H1 (cell line): Measurements from ENCODE around the gene GLB1L3. TPM values are rescaled to one million over a fixed set of nuclear protein-coding genes. Genes with fewer than 3 reads are reported as not detected.
"Not testable (repeated sequence)": the region's sequence is repeated elsewhere in the genome, so short reads cannot be mapped to it uniquely, and the experiment has no call there.

Experiments
- CTCF ChIA-PET: fragments of 300-600 bp; sonication (Branson Sonifier 250); formaldehyde crosslinking; loops from one replicate; lab custom pipeline; 2021; ENCODE audit not compliant: partially characterized antibody; lab: Charles Lee
- POLR2A ChIA-PET: fragments of 300-600 bp; sonication (Branson Sonifier 250); formaldehyde crosslinking; loops from one replicate; lab custom pipeline; 2021; ENCODE audit warnings: inconsistent platforms; ENCODE audit not compliant: partially characterized antibody; lab: Charles Lee
- DNase-seq, 2 experiments: peaks; one replicate each; pipeline versions ENCODE4 v3.0.0 to v3.0.0-alpha.2; 2010 to 2022; ENCODE audit warnings: low spot score in 2 of 2, low read depth in 1 of 2, mixed read lengths in 1 of 2
- FAIRE-seq: peaks from 2 replicates; lab custom pipeline; 2011; peaks lifted over from hg19 to GRCh38; lab: Jason Lieb, UNC
- H2AFZ ChIP-seq: 2 replicates; pipeline ENCODE4 v1.8.1; 2012; ENCODE audit warnings: low read length, inconsistent platforms
- H2AK5ac ChIP-seq: 2 replicates; pipeline ENCODE4 v1.6.1; 2013; ENCODE audit warnings: low read depth, low read length
- H2BK120ac ChIP-seq: replicated peaks from 2 replicates; pipeline ENCODE3; 2013; ENCODE audit warnings: low read depth, low read length, inconsistent platforms
- H2BK12ac ChIP-seq: 2 replicates; pipeline ENCODE4 v1.6.1; 2013; ENCODE audit warnings: low read depth, low read length
- H2BK15ac ChIP-seq: 2 replicates; pipeline ENCODE4 v1.6.1; 2013; ENCODE audit warnings: low read length
- H2BK20ac ChIP-seq: 2 replicates; pipeline ENCODE4 v1.6.1; 2013; ENCODE audit warnings: low read length
- H2BK5ac ChIP-seq: 2 replicates; pipeline ENCODE4 v1.6.1; 2013; ENCODE audit warnings: low read depth, low read length
- H3K14ac ChIP-seq: 2 replicates; pipeline ENCODE4 v1.6.1; 2013; ENCODE audit warnings: inconsistent platforms; ENCODE audit not compliant: insufficient read length
- H3K18ac ChIP-seq: 2 replicates; pipeline ENCODE4 v1.6.1; 2013; ENCODE audit warnings: low read length; ENCODE audit errors: extremely low read depth
- H3K23ac ChIP-seq: 2 replicates; pipeline ENCODE4 v1.6.1; 2013; ENCODE audit warnings: inconsistent platforms; ENCODE audit not compliant: insufficient read length
- H3K23me2 ChIP-seq: 2 replicates; pipeline ENCODE4 v1.6.1; 2013; ENCODE audit warnings: low read depth, low read length
- H3K27ac ChIP-seq: 2 replicates; pipeline ENCODE4 v1.6.1; 2011; ENCODE audit warnings: low read depth, low read length, inconsistent platforms
- H3K27me3 ChIP-seq, 4 experiments: replicated peaks in 1 of 4; 1 replicate in 1 of 4; 2 replicates in 3 of 4; pipeline versions ENCODE4 v1.6.1 to v1.8.1; 2011 to 2013; ENCODE audit warnings: low read length in 3 of 4, mild to moderate bottlenecking in 3 of 4, inconsistent platforms in 2 of 4, mixed read lengths in 2 of 4, moderate library complexity in 1 of 4; ENCODE audit not compliant: control insufficient read depth in 3 of 4, insufficient read depth in 3 of 4; ENCODE audit errors: extremely low read depth in 1 of 4
- H3K36me3 ChIP-seq, 4 experiments: 2 replicates each; pipeline versions ENCODE4 v1.6.1 to v1.8.1; 2011 to 2013; ENCODE audit warnings: mild to moderate bottlenecking in 4 of 4, low read length in 3 of 4, moderate library complexity in 2 of 4, control low read depth in 1 of 4, inconsistent platforms in 1 of 4; ENCODE audit not compliant: insufficient read depth in 4 of 4, control insufficient read depth in 2 of 4
- H3K4ac ChIP-seq: replicated peaks from 2 replicates; pipeline ENCODE3; 2013; ENCODE audit warnings: low read length, low read depth, mixed read lengths, inconsistent platforms; ENCODE audit not compliant: insufficient read length
- H3K4me1 ChIP-seq, 4 experiments: replicated peaks in 1 of 4; 1 replicate in 1 of 4; 2 replicates in 3 of 4; pipeline versions ENCODE4 v1.6.1 to v1.8.1; 2011 to 2013; ENCODE audit warnings: low read length in 3 of 4, inconsistent platforms in 2 of 4, mixed read lengths in 1 of 4; ENCODE audit not compliant: insufficient read depth in 4 of 4, control insufficient read depth in 3 of 4
- H3K4me2 ChIP-seq, 2 experiments: 2 replicates each; pipeline versions ENCODE4 v1.6.1 to v1.8.1; 2011 to 2013; ENCODE audit warnings: low read depth in 2 of 2, low read length in 2 of 2, control low read depth in 1 of 2, inconsistent platforms in 1 of 2, mild to moderate bottlenecking in 1 of 2; ENCODE audit not compliant: insufficient read depth in 1 of 2
- H3K4me3 ChIP-seq, 4 experiments: fragments of 200-600, 300-600 bp in 1 of 4; sonication (generic), shearing (Covaris generic), sonication (Bioruptor Twin) in 1 of 4; 2 replicates each; pipeline versions ENCODE4 v1.5.1 to v1.8.1; 2011 to 2016; ENCODE audit warnings: low read length in 4 of 4, low read depth in 3 of 4, control low read depth in 2 of 4, inconsistent platforms in 2 of 4, mild to moderate bottlenecking in 2 of 4, mixed read lengths in 1 of 4, moderate library complexity in 1 of 4; ENCODE audit not compliant: insufficient read depth in 2 of 4; ENCODE audit errors: extremely low read depth in 1 of 4
- H3K56ac ChIP-seq: replicated peaks from 2 replicates; pipeline ENCODE3; 2013; ENCODE audit warnings: low read depth, mild to moderate bottlenecking, mixed read lengths, low read length, inconsistent platforms; ENCODE audit not compliant: insufficient read length
- H3K79me1 ChIP-seq: 2 replicates; pipeline ENCODE4 v1.6.1; 2013; ENCODE audit warnings: low read depth, low read length, control low read depth
- H3K79me2 ChIP-seq, 2 experiments: 2 replicates each; pipeline versions ENCODE4 v1.6.1 to v1.8.1; 2012 to 2013; ENCODE audit warnings: low read length in 2 of 2, mild to moderate bottlenecking in 2 of 2, inconsistent platforms in 1 of 2; ENCODE audit not compliant: insufficient read depth in 2 of 2, control insufficient read depth in 1 of 2
- H3K9ac ChIP-seq, 4 experiments: replicated peaks in 1 of 4; 1 replicate in 1 of 4; 2 replicates in 3 of 4; pipeline versions ENCODE4 v1.6.1 to v1.8.1; 2011 to 2013; ENCODE audit warnings: low read depth in 3 of 4, low read length in 3 of 4, control low read depth in 2 of 4, mild to moderate bottlenecking in 2 of 4, moderate library complexity in 2 of 4, inconsistent platforms in 1 of 4; ENCODE audit errors: extremely low read depth in 1 of 4
- H3K9me3 ChIP-seq, 2 experiments: 2 replicates each; pipeline versions ENCODE4 v1.6.1 to v1.8.1; 2012 to 2013; ENCODE audit warnings: mild to moderate bottlenecking in 2 of 2, moderate library complexity in 2 of 2, control low read depth in 1 of 2, inconsistent platforms in 1 of 2, low read depth in 1 of 2, low read length in 1 of 2, mixed read lengths in 1 of 2; ENCODE audit not compliant: insufficient read depth in 2 of 2
- H4K20me1 ChIP-seq, 2 experiments: replicated peaks in 1 of 2; 2 replicates each; pipeline versions ENCODE3 to v1.8.1; 2011 to 2013; ENCODE audit warnings: inconsistent platforms in 2 of 2, low read length in 2 of 2, mild to moderate bottlenecking in 1 of 2; ENCODE audit not compliant: insufficient read depth in 2 of 2, control insufficient read depth in 1 of 2
- H4K5ac ChIP-seq: 2 replicates; pipeline ENCODE4 v1.6.1; 2013; ENCODE audit warnings: low read length, low read depth, mixed read lengths, inconsistent platforms; ENCODE audit not compliant: insufficient read length
- H4K8ac ChIP-seq: 2 replicates; pipeline ENCODE4 v1.8.0; 2013; ENCODE audit warnings: mild to moderate bottlenecking, moderate library complexity, low read length, inconsistent platforms; ENCODE audit not compliant: insufficient read depth; ENCODE audit errors: extremely low read depth
- H4K91ac ChIP-seq: replicated peaks from 2 replicates; pipeline ENCODE3; 2013; ENCODE audit warnings: low read length, mixed read lengths, inconsistent platforms; ENCODE audit not compliant: insufficient read length
- POLR2A ChIP-seq, 2 experiments: IDR thresholded peaks; 1 replicate in 1 of 2; 2 replicates in 1 of 2; pipeline ENCODE4 v1.6.1; 2011; ENCODE audit warnings: low read depth in 2 of 2, low read length in 2 of 2, mild to moderate bottlenecking in 2 of 2; ENCODE audit errors: control extremely low read depth in 1 of 2
- WGBS, 2 experiments: shearing (Covaris generic) in 1 of 2; methylation state at CpG; one replicate each; pipeline versions ENCODE4 v1.1.6 to v1.1.7; 2013 to 2015; ENCODE audit warnings: low lambda C conversion rate in 2 of 2, mixed read lengths in 2 of 2, inconsistent platforms in 1 of 2, low coverage in 1 of 2, missing lambda C conversion rate in 1 of 2; ENCODE audit not compliant: insufficient replicate concordance in 2 of 2, insufficient coverage in 1 of 2, insufficient read length in 1 of 2; ENCODE audit errors: extremely low coverage in 1 of 2, missing lambda C conversion rate in 1 of 2; 5-methylcytosine and 5-hydroxymethylcytosine counted together
- polyA plus RNA-seq, 7 experiments: library from polyadenylated mRNA; depleted of rRNA in 3 of 7; stranded (reverse) in 5 of 7; unstranded in 2 of 7; fragments of >200 nt in 5 of 7; fragments of 200-250 nt in 2 of 7; gene quantifications; 1 replicate in 5 of 7; 2 replicates in 1 of 7; 4 replicates in 1 of 7; pipeline versions ENCODE4 v1.2.1 to v1.2.3, GENCODE V29; 2011 to 2013; ENCODE audit warnings: missing spikeins in 2 of 7, mixed read lengths in 2 of 7
- total RNA-seq: library from RNA; stranded (reverse); fragmentation: NEBNext Ultra II Directional; extraction: Animal tissue kit (Norgen Biotek cat#: 25700); gene quantifications from 2 replicates; pipeline ENCODE4 v1.2.1, GENCODE V29; 2021

Gene GLB1L3
- total and polyA plus RNA-seq, 2 of the 8 experiments (the other 6 are each of a cell fraction or from before 2014, with no cell fraction given), result 14.9 to 33.2 TPM

GRCh38 chr11:134255184-134255561 lies 21.0 kb upstream of the GLB1L3 start:
- not testable (repeated sequence) for H2BK15ac ChIP-seq, H2AFZ ChIP-seq, H4K20me1 ChIP-seq, H3K14ac ChIP-seq, H3K18ac ChIP-seq, H3K4me1 ChIP-seq, H3K9ac ChIP-seq, H3K4ac ChIP-seq, H3K9me3 ChIP-seq, H2BK20ac ChIP-seq, H3K56ac ChIP-seq, H2BK12ac ChIP-seq, H4K5ac ChIP-seq, H4K91ac ChIP-seq, H3K27ac ChIP-seq, H2BK5ac ChIP-seq, H4K8ac ChIP-seq, FAIRE-seq, H3K27me3 ChIP-seq, H3K23ac ChIP-seq, H2AK5ac ChIP-seq, H3K4me3 ChIP-seq, H2BK120ac ChIP-seq, H3K4me2 ChIP-seq, DNase-seq
- ChIA-PET POLR2A (interaction anchor here (0.8 to 3.3 kb wide), 4 partner anchors 9 to 22 kb away, joined by 3 to 17 read pairs (median 10); partner anchors contain the start of gene GLB1L3), CTCF (interaction anchor here (1.2 kb wide), 1 partner anchor 11 kb away, joined by 7 read pairs; no protein-coding TSS in a partner anchor)
- Histone ChIP-seq H3K23me2 (peaks cover 13% of the 10 kb centered on the region; the same call in 1 of the 2 replicates), H3K36me3 (peaks cover 13 to 36% (median 31%) of the 10 kb centered on the region in 4 experiments), H3K79me1 (peaks cover 15% of the 10 kb centered on the region; the same call in 1 of the 2 replicates), H3K79me2 (peaks cover 5 to 29% of the 10 kb centered on the region in 2 experiments; a peak in 3 of 4 replicates)
- 0 out of 3 replicates have a peak, but pooled peaks of 1 of the 2 experiments have one; percentile 6 for TF ChIP-seq POLR2A (IDR thresholded peaks at IDR 0.05; ENCODE audit: control extremely low read depth in 1 of 2, low read depth in 2 of 2, low read length in 2 of 2)
- WGBS, 2 experiments, result 90% methylated on average over 5 of the region's 5 CpGs; no CpG with 5 or more reads in 1 of the 2 experiments
